ENCODE results near the gene ARHGAP19. TPM values are rescaled to one million over a fixed set of nuclear protein-coding genes. Genes with fewer than 3 reads are reported as not detected.

The ARHGAP19 gene
- total RNA-seq, 2 donors from 2014 or later: 2.6 to 7.3 TPM

DNA sequence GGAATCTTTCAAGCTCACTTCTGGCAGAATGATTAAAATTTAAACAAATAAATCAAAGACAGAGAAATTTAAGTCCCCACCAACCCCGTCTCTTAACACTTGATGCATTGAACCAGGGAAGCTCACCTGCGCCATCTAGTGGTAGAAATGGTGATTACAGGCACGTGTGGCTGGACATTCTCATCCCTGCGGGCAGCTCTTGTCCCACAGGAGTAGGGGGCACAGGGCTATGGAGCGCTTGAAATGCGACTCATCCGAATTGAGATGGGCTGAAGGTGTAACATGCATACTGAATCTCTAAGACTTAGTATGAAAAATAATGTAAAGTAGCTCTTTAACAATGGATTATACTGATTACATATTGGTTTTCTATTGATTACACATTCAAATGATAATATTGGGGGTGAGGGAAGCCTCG, 81.9 kb downstream of the ARHGAP19 start:
- Histone ChIP-seq H3K36me3 (replicated peaks in 1 of 2; ENCODE audit: insufficient read depth in 1 of 2, low read depth in 2 of 2) (no peaks in the 10 kb centered on the region), H3K27ac (no peak overlapping the region), H3K4me3 (no peak overlapping the region), H3K27me3 (no peaks in the 10 kb centered on the region), H3K9me3 (no peaks in the 10 kb centered on the region), H3K4me1 (no peaks in the 10 kb centered on the region)
- intact Hi-C loops (cut with DNase I): no loop called here
- ATAC-seq: peak; percentile 72
- WGBS, 2 donors: 1 to 7% methylated on average over 8 of the region's 8 CpGs
- TF ChIP-seq POLR2A (IDR thresholded peaks at IDR 0.05): no peak
- peak; percentile 72 to 99 (median 86) for TF ChIP-seq CTCF (IDR thresholded peaks at IDR 0.05)
- peak; percentile 66 to 81 (median 74) for DNase-seq

DNA sequence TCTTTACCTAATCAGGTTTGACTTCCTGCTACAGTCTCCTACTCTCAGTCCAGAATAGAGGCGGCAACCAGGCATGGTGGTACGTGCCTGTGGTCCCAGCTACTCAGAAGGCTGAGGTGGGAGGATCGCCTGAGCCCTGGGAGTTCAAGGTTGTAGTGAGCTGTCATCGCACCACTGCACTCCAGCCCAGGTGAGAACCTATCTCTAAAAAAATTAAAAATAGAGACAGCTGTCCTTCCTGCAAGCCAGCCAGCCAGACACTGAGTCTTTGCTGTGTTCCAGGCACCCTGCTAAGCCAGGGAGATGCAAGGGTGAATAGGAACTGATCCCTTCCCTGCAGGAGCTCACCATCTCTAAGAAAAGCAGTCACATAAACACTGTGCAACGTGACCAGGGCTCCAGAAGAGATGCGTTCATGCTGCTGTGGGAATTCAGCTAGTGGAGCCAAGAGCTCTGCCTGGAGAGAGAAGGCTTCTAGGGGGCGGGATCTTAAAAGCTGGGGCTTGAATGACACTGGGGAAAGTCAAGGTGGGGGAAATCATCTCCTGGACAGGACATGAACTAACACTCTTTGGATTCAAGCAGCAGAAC, 84.6 kb downstream of the ARHGAP19 start:
- WGBS, 2 donors: 36 to 50% methylated on average over 7 of the region's 7 CpGs

GRCh38 chr10:97207131-97207530, 85.3 kb downstream of the ARHGAP19 start:
- intact Hi-C loops (cut with DNase I): loop anchor here (5.0 kb wide), 1 partner anchor 135 kb away; no protein-coding TSS in a partner anchor
- WGBS, 2 donors: 66 to 100% methylated on average over 1 to 6 of the region's 6 CpGs

More for the DNA sequence above, 84.6 kb downstream of the ARHGAP19 start:
- ATAC-seq: no peak
- no peak for TF ChIP-seq POLR2A (IDR thresholded peaks at IDR 0.05)
- no peak for TF ChIP-seq CTCF (IDR thresholded peaks at IDR 0.05)
- Histone ChIP-seq H3K27me3 (no peaks in the 10 kb centered on the region), H3K4me1 (no peaks in the 10 kb centered on the region), H3K36me3 (replicated peaks in 1 of 2; ENCODE audit: insufficient read depth in 1 of 2, low read depth in 2 of 2) (no peaks in the 10 kb centered on the region), H3K9me3 (no peaks in the 10 kb centered on the region), H3K27ac (no peak overlapping the region), H3K4me3 (no peak overlapping the region)
- intact Hi-C loops (cut with DNase I): loop anchor here (5.0 kb wide), 1 partner anchor 136 kb away; no protein-coding TSS in a partner anchor
- DNase-seq: no peak

DNA sequence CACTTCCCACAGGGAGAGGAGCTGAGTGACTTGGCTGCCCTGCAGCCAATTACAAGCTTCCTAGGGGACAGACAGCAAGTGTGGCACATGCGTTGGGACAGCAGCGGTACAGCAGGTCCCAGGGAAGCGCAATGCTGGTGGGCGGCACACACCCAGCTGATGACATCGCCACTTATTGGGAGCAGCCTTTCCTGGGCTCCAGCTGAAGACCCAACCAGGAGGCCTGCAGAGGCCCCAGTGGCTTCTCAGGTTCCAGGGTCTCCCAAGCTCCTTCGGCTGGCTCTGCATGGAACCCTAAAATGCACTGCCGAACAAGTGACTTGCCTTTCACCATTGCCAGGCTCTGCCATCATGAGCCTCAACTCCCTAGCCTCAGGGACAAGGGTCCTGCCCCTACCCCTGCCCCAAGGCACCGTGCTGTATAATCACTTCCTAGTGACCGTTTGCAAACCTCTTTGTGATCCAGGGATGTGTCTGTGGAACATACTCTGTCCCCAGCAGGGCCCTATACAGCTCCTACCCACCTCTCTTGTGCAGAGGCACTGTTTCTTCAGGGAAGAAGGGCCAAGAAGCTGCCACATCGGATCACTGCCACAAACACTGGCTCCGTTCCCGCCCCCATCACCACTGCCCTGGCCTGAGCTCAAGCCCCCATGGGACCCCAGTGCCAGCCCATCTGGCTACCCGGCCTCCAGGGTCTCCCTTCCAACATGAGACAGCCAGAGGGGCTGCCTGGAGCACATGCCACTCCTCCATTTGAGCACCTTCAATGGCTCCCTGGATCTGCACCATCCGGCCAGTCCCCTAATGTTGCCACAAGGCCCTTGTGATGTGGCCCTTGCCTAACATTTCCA, 87.4 kb downstream of the ARHGAP19 start:
- no peak overlapping the region for H3K4me3 ChIP-seq
- no peak overlapping the region for H3K27ac ChIP-seq
- no peaks in the 10 kb centered on the region for H3K4me1 ChIP-seq
- no peak for TF ChIP-seq POLR2A (IDR thresholded peaks at IDR 0.05)
- no peak for TF ChIP-seq CTCF (IDR thresholded peaks at IDR 0.05)
- no peaks in the 10 kb centered on the region for H3K36me3 ChIP-seq (replicated peaks in 1 of 2; ENCODE audit: insufficient read depth in 1 of 2, low read depth in 2 of 2)
- ATAC-seq: no peak
- no peaks in the 10 kb centered on the region for H3K9me3 ChIP-seq
- intact Hi-C loops (cut with DNase I): loop anchor here (5.0 kb wide), 1 partner anchor 133 kb away; no protein-coding TSS in a partner anchor
- no peaks in the 10 kb centered on the region for H3K27me3 ChIP-seq
- WGBS, 2 donors: 73 to 82% methylated on average over 11 to 13 of the region's 14 CpGs
- no peak for DNase-seq

More at GRCh38 chr10:97207131-97207530, 85.3 kb downstream of the ARHGAP19 start:
- H3K4me1 ChIP-seq: no peaks in the 10 kb centered on the region
- H3K4me3 ChIP-seq: no peak overlapping the region
- TF ChIP-seq CTCF (IDR thresholded peaks at IDR 0.05) (no peak), POLR2A (IDR thresholded peaks at IDR 0.05) (no peak)
- H3K27me3 ChIP-seq: no peaks in the 10 kb centered on the region
- H3K9me3 ChIP-seq: no peaks in the 10 kb centered on the region
- no peak for DNase-seq
- H3K27ac ChIP-seq: no peak overlapping the region
- ATAC-seq: no peak
- no peaks in the 10 kb centered on the region for H3K36me3 ChIP-seq (replicated peaks in 1 of 2; ENCODE audit: insufficient read depth in 1 of 2, low read depth in 2 of 2)
